GM12878 (cell line): ENCODE measurements around the gene CXCR6. TPM values are rescaled to one million over a fixed set of nuclear protein-coding genes. Genes with fewer than 3 reads are reported as not detected.

Source experiments
- CHD1 ChIP-seq: IDR thresholded peaks from 2 replicates; pipeline ENCODE4 v1.6.1; 2012; ENCODE audit warnings: low read depth, low read length, improper control_type of control experiment
- CHD4 ChIP-seq: fragments of 200-600 bp; sonication (generic); IDR thresholded peaks from 2 replicates; pipeline ENCODE4 v1.6.1; 2016; ENCODE audit warnings: mild to moderate bottlenecking
- CREM ChIP-seq: IDR thresholded peaks from 2 replicates; pipeline ENCODE4 v1.6.1; 2014; ENCODE audit warnings: antibody characterized with exemption, low read depth
- HDAC2 ChIP-seq: fragments of 200-600 bp; sonication (generic); IDR thresholded peaks from 2 replicates; pipeline ENCODE4 v1.6.1; 2017
- JUNB ChIP-seq: IDR thresholded peaks from 2 replicates; pipeline ENCODE4 v1.6.1; 2016; ENCODE audit warnings: antibody characterized with exemption, mild to moderate bottlenecking
- KLF5 ChIP-seq: fragments of 450-650 bp; IDR thresholded peaks from 2 replicates; pipeline ENCODE4 v1.6.1; 2014; ENCODE audit warnings: mild to moderate bottlenecking; ENCODE audit not compliant: partially characterized antibody
- MTA2 ChIP-seq: fragments of 450-650 bp; IDR thresholded peaks from 2 replicates; pipeline ENCODE4 v1.6.1; 2016; ENCODE audit warnings: low read depth, mild to moderate bottlenecking, moderate library complexity
- MTA3 ChIP-seq: IDR thresholded peaks from 2 replicates; pipeline ENCODE4 v1.6.1; 2012; ENCODE audit warnings: low read length, inconsistent platforms, borderline replicate concordance
- MYB ChIP-seq: fragments of 150-350 bp; IDR thresholded peaks from 2 replicates; pipeline ENCODE4 v1.6.1; 2014; ENCODE audit warnings: mild to moderate bottlenecking, low read depth, low read length, borderline replicate concordance
- NFIC ChIP-seq: IDR thresholded peaks from 2 replicates; pipeline ENCODE4 v1.6.1; 2012; ENCODE audit warnings: low read depth, mild to moderate bottlenecking, inconsistent platforms, low read length, moderate library complexity
- NR2F1 ChIP-seq: fragments of 450-650 bp; conservative IDR thresholded peaks from 2 replicates; pipeline ENCODE4 v1.6.1; 2017; ENCODE audit warnings: mild to moderate bottlenecking
- POLR2A ChIP-seq: IDR thresholded peaks from 2 replicates; pipeline ENCODE4 v1.6.1; 2011; ENCODE audit warnings: low read depth, mild to moderate bottlenecking, low read length
- RELA ChIP-seq: fragments of 450-650 bp; IDR thresholded peaks from 2 replicates; pipeline ENCODE4 v1.8.0; 2014; ENCODE audit warnings: borderline replicate concordance; ENCODE audit not compliant: partially characterized antibody
- RUNX3 ChIP-seq: IDR thresholded peaks from 2 replicates; pipeline ENCODE4 v1.6.1; 2012; ENCODE audit warnings: low read length, inconsistent platforms
- SMARCA5 ChIP-seq: fragments of 450-650 bp; IDR thresholded peaks from 2 replicates; pipeline ENCODE4 v1.6.1; 2017; ENCODE audit warnings: mild to moderate bottlenecking
- SUPT20H ChIP-seq: IDR thresholded peaks from 2 replicates; pipeline ENCODE4 v1.6.1; 2011; ENCODE audit warnings: low read depth, mild to moderate bottlenecking, low read length, moderate library complexity, borderline replicate concordance; ENCODE audit not compliant: control insufficient read depth
- ZBED1 ChIP-seq: IDR thresholded peaks from 2 replicates; pipeline ENCODE4 v1.6.1; 2016; ENCODE audit warnings: borderline replicate concordance
- ZNF217 ChIP-seq: fragments of 450-650 bp; IDR thresholded peaks from 2 replicates; pipeline ENCODE4 v1.6.1; 2017; ENCODE audit warnings: antibody characterized with exemption, mild to moderate bottlenecking
- polyA plus RNA-seq, 11 experiments: library from polyadenylated mRNA; depleted of rRNA in 4 of 11; unstranded in 6 of 11; stranded (reverse) in 5 of 11; fragments of >200 nt; fragmentation: Nextera tagmentation in 4 of 11; fragmentation: Illumina TruSeq in 1 of 11; extraction: Ambion mirVana in 4 of 11; extraction: Trizol in 1 of 11; gene quantifications; 1 replicate in 1 of 11; 2 replicates in 10 of 11; pipeline versions ENCODE4 v1.2.1 to v1.2.3, GENCODE V29; 2011 to 2016; ENCODE audit warnings: inconsistent platforms in 2 of 11, missing spikeins in 2 of 11, low read depth in 1 of 11
- total RNA-seq, 4 experiments: library from RNA; depleted of rRNA in 3 of 4; stranded (reverse); fragments of >200 nt in 3 of 4; fragmentation: Illumina TruSeq in 1 of 4; extraction: Trizol in 1 of 4; gene quantifications; 2 replicates each; pipeline versions ENCODE4 v1.2.1 to v1.2.3, GENCODE V29; 2013 to 2021
- TF ChIP-seq, protein P1 (sequence below): fragments of 450-650 bp; formaldehyde crosslinking; IDR thresholded peaks from 2 replicates; pipeline ENCODE4 v1.4.0; 2020; ENCODE audit warnings: mild to moderate bottlenecking, moderate library complexity
- TF ChIP-seq, protein P2 (sequence below): fragments of 450-650 bp; formaldehyde crosslinking; IDR thresholded peaks from 2 replicates; pipeline ENCODE4 v1.4.0; 2022; ENCODE audit warnings: mild to moderate bottlenecking, moderate library complexity
- TF ChIP-seq, protein P3 (sequence below): fragments of 450-650 bp; formaldehyde crosslinking; IDR thresholded peaks from 2 replicates; pipeline ENCODE4 v1.5.0; 2022; ENCODE audit warnings: mild to moderate bottlenecking, missing genetic modification characterization
- TF ChIP-seq, protein P4 (sequence below): IDR thresholded peaks from 2 replicates; pipeline ENCODE4 v1.6.1; 2011; ENCODE audit warnings: borderline replicate concordance, low read depth, mild to moderate bottlenecking, moderate library complexity, low read length; ENCODE audit not compliant: insufficient read depth, poor library complexity, severe bottlenecking

CXCR6 gene
- total and polyA plus RNA-seq, 10 of the 15 experiments (the other 5 are each of a cell fraction or from before 2014, with no cell fraction given) = 0.04 to 0.20 (median 0.12) TPM; not detected in 5

DNA sequence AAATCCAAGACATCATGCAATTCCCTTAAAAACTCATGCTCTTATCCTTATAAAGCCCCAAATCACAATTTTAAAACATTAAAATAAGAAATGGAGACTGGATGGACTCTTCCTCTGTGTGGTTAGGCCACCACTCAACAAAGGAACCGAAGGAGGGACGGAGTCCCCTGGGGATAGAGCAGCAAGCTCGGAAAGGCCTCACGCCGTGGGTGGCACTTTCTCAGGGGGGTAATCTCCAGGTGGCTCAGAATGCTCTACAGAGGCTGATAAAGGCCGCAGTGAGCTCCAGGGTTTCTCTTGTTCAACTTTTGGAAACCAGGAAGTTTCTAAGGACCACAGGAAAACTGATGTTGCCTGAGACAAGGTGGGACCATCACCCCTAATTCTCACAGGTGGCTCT lies 33.7 kb upstream of the CXCR6 start (continued):
- TF ChIP-seq, protein P1, sequence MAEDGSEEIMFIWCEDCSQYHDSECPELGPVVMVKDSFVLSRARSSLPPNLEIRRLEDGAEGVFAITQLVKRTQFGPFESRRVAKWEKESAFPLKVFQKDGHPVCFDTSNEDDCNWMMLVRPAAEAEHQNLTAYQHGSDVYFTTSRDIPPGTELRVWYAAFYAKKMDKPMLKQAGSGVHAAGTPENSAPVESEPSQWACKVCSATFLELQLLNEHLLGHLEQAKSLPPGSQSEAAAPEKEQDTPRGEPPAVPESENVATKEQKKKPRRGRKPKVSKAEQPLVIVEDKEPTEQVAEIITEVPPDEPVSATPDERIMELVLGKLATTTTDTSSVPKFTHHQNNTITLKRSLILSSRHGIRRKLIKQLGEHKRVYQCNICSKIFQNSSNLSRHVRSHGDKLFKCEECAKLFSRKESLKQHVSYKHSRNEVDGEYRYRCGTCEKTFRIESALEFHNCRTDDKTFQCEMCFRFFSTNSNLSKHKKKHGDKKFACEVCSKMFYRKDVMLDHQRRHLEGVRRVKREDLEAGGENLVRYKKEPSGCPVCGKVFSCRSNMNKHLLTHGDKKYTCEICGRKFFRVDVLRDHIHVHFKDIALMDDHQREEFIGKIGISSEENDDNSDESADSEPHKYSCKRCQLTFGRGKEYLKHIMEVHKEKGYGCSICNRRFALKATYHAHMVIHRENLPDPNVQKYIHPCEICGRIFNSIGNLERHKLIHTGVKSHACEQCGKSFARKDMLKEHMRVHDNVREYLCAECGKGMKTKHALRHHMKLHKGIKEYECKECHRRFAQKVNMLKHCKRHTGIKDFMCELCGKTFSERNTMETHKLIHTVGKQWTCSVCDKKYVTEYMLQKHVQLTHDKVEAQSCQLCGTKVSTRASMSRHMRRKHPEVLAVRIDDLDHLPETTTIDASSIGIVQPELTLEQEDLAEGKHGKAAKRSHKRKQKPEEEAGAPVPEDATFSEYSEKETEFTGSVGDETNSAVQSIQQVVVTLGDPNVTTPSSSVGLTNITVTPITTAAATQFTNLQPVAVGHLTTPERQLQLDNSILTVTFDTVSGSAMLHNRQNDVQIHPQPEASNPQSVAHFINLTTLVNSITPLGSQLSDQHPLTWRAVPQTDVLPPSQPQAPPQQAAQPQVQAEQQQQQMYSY = no peak
- TF ChIP-seq SMARCA5 (no peak), CREM (no peak), NFIC (peak; percentile 67; the same call in 1 of the 2 replicates), KLF5 (no peak), NR2F1 (no peak), RELA (no peak), MTA3 (no peak), CHD1 (no peak), JUNB (no peak), SUPT20H (no peak), MTA2 (peak; percentile 22; the same call in 1 of the 2 replicates), MYB (no peak), RUNX3 (peak; percentile 73), ZBED1 (no peak), POLR2A (no peak), HDAC2 (no peak), CHD4 (no peak), ZNF217 (no peak)
- TF ChIP-seq, protein P2, sequence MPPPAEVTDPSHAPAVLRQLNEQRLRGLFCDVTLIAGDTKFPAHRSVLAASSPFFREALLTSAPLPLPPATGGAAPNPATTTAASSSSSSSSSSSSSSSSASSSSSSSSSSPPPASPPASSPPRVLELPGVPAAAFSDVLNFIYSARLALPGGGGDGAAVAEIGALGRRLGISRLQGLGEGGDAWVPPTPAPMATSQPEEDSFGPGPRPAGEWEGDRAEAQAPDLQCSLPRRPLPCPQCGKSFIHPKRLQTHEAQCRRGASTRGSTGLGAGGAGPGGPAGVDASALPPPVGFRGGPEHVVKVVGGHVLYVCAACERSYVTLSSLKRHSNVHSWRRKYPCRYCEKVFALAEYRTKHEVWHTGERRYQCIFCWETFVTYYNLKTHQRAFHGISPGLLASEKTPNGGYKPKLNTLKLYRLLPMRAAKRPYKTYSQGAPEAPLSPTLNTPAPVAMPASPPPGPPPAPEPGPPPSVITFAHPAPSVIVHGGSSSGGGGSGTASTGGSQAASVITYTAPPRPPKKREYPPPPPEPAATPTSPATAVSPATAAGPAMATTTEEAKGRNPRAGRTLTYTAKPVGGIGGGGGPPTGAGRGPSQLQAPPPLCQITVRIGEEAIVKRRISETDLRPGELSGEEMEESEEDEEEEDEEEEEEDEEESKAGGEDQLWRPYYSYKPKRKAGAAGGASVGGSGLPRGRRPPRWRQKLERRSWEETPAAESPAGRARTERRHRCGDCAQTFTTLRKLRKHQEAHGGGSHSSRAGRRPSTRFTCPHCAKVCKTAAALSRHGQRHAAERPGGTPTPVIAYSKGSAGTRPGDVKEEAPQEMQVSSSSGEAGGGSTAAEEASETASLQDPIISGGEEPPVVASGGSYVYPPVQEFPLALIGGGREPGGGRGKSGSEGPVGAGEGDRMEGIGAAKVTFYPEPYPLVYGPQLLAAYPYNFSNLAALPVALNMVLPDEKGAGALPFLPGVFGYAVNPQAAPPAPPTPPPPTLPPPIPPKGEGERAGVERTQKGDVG = no peak
- TF ChIP-seq, protein P3, sequence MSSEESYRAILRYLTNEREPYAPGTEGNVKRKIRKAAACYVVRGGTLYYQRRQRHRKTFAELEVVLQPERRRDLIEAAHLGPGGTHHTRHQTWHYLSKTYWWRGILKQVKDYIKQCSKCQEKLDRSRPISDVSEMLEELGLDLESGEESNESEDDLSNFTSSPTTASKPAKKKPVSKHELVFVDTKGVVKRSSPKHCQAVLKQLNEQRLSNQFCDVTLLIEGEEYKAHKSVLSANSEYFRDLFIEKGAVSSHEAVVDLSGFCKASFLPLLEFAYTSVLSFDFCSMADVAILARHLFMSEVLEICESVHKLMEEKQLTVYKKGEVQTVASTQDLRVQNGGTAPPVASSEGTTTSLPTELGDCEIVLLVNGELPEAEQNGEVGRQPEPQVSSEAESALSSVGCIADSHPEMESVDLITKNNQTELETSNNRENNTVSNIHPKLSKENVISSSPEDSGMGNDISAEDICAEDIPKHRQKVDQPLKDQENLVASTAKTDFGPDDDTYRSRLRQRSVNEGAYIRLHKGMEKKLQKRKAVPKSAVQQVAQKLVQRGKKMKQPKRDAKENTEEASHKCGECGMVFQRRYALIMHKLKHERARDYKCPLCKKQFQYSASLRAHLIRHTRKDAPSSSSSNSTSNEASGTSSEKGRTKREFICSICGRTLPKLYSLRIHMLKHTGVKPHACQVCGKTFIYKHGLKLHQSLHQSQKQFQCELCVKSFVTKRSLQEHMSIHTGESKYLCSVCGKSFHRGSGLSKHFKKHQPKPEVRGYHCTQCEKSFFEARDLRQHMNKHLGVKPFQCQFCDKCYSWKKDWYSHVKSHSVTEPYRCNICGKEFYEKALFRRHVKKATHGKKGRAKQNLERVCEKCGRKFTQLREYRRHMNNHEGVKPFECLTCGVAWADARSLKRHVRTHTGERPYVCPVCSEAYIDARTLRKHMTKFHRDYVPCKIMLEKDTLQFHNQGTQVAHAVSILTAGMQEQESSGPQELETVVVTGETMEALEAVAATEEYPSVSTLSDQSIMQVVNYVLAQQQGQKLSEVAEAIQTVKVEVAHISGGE (CRISPR knock-in tag) = no peak
- TF ChIP-seq, protein P4, sequence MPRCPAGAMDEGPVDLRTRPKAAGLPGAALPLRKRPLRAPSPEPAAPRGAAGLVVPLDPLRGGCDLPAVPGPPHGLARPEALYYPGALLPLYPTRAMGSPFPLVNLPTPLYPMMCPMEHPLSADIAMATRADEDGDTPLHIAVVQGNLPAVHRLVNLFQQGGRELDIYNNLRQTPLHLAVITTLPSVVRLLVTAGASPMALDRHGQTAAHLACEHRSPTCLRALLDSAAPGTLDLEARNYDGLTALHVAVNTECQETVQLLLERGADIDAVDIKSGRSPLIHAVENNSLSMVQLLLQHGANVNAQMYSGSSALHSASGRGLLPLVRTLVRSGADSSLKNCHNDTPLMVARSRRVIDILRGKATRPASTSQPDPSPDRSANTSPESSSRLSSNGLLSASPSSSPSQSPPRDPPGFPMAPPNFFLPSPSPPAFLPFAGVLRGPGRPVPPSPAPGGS = no peak
